ENCODE results near the gene CTNNBL1.
A peak's percentile ranks its signal among the peaks of the same experiment; 100 is the strongest.
"Not testable (repeated sequence)": the region's sequence is repeated elsewhere in the genome, so short reads cannot be mapped to it uniquely, and the experiment has no call there.

The CTNNBL1 gene, protein sequence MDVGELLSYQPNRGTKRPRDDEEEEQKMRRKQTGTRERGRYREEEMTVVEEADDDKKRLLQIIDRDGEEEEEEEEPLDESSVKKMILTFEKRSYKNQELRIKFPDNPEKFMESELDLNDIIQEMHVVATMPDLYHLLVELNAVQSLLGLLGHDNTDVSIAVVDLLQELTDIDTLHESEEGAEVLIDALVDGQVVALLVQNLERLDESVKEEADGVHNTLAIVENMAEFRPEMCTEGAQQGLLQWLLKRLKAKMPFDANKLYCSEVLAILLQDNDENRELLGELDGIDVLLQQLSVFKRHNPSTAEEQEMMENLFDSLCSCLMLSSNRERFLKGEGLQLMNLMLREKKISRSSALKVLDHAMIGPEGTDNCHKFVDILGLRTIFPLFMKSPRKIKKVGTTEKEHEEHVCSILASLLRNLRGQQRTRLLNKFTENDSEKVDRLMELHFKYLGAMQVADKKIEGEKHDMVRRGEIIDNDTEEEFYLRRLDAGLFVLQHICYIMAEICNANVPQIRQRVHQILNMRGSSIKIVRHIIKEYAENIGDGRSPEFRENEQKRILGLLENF
- 29.9 to 47.4 reads per million in 2 donors for total RNA-seq

- peak; percentile 94 for DNase-seq
Measured at GRCh38 chr20:37693635-37694626, at the start of gene CTNNBL1. Gene CTNNBL1, plus strand, starts transcription at chr20:37694030. Its CDS starts 93 bp downstream, at chr20:37694123.

DNA sequence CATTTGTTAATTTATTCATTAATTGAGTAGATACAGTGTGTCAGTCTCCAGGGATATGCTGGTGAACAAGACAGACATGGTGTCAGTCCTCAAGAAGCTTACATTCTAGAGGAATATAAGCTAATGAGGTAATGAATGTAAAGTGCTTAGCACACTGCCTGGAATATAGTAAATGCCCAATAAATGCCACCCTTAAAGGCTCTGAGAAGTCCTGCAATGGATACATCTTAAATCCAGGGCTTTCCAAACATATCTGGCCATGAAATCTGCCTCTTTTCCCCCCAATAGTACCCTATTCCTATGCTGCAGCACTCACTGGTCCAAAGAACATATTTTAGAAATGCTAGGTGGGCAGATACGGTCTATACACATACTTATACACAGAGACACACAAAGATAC is 49.2 kb upstream of the CTNNBL1 start:
- no peak for DNase-seq

- no peak for DNase-seq
Measured at GRCh38 chr20:37647946-37648345, 45.9 kb upstream of the CTNNBL1 start.

- DNase-seq: no peak
Measured at GRCh38 chr20:37649017-37649416, 44.8 kb upstream of the CTNNBL1 start.

DNA sequence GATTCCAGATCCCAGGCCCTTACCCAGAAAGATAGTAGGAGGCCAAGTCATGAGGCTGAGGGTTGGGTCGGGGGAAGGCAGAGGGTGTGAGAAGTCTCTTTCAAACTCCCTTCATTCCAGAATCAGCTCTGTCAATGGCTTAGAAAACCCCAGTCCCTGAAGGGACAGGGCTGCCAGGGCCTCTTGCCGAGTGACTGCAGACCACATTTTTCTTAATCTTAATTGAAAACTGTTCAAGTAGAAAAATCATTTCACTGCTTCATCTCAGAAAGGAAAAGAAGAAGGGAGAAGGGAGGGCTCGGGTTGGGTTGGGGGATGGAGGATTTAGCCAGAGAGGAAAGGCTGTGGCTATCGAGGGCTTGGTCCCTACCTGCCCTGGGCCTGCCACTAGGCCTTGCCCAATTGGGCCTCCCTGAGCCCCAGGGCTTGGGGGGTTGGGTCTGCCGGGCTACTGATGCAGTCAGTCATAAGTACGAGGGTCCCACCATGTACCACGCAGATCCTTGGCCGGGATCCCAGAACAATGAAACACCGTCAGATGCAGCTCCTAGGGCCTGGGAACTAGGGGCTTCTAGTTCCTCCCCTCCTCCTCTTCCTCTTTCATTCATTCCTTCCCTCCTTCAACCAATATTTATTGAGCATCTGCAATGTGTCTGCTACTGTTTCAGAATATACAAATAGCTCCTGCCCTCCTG is 44.0 kb upstream of the CTNNBL1 start:
- DNase-seq: no peak

DNA sequence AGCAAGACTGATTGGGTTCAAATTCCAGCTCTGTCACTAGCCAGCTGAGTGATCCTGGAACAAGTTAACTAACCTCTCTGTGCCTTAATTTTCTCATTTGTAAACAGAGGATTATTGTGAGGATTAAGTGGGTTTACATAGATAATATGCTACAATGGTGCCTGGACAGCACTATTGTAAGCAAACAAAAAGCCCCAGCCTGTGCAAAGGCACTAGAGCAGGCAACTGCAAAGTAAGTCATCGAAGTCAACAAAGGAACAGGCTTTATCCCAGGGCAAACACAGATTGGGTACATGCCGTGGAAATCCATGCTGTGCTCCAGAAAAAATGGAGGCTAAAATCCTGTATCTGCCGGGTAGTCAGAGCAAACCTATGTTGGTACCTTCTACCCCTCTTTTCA is 43.2 kb upstream of the CTNNBL1 start:
- no peak for DNase-seq

DNA sequence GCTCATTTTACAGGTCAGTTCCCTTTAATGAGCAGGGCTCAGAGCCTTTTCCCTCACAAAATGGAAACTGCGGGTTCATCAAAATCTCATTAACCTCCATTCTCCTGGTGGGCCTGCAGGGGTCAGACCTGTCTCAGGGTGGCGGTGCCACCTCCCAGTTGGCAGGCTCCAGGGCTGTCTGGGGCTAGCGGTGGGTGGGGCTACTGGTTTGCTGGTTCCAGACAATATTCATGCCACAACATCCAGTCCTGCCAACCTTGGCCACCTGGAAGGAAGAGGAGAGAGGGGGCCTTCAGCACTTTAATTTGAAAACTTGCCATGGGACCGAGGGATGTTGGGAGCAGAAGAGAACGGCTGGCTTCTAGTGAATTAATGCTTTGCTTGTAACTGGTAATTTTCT is 41.9 kb upstream of the CTNNBL1 start:
- no peak for DNase-seq

DNA sequence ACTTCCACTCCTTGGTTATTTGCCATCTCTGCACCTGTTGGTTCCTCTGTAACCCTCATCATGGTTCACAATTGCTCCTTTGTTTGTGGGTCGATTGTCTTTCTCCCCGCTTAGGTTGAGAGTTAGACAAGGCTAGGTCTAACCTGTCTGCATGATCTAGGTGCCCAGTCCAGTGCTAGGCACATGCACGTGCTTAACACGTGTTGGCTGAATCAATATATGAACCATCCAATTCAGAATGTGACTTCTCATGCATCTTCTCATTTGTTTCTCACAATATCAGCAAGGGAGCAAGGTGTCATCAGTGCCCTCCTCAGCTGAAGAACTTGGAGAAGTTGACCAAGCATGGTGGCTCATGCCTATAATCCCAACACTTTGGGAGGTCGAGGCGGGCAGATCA is 36.9 kb upstream of the CTNNBL1 start:
- DNase-seq: no peak

DNA sequence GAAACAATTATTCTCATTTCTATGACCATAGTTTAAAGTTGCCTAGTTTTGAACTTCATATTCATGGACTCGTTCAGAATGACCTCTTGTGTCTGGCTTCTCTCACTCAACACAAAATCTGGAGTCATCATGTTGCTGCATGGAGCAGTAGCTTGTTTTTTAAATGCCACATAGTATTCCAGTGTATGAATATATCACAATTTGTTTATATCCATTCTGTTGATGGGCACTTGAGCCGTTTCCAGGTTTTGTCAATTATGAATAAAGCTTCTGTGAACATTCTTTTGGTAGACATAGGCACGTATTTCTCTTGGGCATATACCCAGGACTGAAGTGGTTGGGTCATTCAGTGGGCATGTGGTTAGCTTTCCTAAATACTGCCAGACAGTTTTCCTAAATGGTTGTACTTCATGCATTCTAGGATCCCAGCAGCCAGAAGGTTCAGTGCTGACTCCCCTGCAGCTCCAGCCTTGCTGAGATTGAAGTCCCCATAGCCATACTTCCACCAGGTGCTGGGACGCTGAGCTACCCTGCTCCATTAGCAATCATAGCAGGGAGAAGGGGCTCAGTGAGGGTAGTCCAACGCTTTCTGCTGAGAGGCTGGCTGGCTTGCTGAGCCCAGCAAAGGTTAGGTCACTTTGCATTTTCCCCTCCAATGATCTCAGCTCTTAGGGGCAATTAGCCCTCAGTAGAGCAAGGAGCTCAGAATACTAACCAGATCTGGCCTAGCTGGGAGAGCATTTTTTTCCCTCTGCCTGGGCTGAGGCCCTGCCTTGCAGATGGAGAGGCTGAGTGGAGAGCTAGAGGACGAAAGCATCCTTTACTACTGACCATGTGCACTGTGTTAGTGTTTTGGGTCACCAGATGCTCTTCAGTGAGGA is 35.7 kb upstream of the CTNNBL1 start:
- DNase-seq: no peak

DNA sequence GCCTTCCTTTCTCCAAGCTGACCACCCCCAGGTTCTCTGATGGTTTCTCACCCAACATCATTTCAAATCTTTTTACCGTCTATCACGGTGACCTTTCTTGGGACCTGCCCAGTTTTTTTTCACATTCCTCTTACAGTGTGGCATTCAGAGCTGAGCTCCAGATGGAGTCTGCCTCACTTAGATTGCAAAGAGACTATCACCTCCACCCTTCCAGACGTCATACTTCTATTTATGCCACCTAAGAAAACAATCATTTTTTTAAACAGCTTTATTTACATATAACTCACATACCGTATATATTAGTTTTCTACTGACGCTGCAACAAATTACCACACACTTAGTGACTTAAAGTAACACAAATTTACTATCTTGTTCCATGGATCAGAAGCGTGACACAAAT is 32.3 kb upstream of the CTNNBL1 start:
- no peak for DNase-seq

DNA sequence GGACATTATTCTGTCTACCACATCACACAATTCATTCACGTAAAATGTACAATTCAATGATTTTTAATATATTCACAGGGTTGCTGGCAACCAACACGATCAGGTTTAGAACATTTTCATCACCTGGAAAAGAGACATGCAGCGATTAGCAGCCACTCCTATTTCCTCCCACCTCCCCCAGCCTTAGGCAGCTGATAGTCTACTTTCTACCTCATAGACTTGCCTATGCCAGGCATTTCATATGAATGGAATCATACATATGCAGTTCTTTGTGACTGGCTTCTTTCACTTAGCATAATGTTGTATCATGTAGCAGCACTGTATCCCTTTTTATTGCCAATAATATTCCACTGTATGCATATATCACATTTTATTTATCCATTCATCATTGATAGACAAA is 31.5 kb upstream of the CTNNBL1 start:
- no peak for DNase-seq

DNA sequence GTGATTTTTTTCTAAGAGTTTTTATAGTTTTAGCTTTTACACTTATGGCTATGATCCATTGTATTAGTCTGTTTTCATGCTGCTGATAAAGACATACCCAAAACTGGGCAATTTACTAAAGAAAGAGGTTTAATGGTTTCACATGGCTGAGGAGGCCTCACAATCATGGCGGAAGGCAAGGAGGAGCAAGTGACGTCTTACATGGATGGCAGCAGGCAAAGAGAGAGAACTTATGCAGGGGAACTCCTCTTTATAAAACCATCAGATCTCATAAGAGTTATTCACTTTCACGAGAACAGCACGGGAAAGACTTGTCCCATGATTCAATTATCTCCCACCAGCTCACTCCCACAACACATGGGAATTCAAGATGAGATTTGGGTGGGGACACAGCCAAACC is 29.2 kb upstream of the CTNNBL1 start:
- DNase-seq: not testable (repeated sequence)

- DNase-seq: no peak
Measured at GRCh38 chr20:37668166-37668565, 25.7 kb upstream of the CTNNBL1 start.

GRCh38 chr20:37669062-37669772 is 24.6 kb upstream of the CTNNBL1 start:
- DNase-seq: no peak

GRCh38 chr20:37669773-37670236 is 24.0 kb upstream of the CTNNBL1 start:
- DNase-seq: no peak

GRCh38 chr20:37670351-37670791 is 23.5 kb upstream of the CTNNBL1 start:
- no peak for DNase-seq

- DNase-seq: no peak
Measured at GRCh38 chr20:37672143-37672542, 21.7 kb upstream of the CTNNBL1 start.

DNA sequence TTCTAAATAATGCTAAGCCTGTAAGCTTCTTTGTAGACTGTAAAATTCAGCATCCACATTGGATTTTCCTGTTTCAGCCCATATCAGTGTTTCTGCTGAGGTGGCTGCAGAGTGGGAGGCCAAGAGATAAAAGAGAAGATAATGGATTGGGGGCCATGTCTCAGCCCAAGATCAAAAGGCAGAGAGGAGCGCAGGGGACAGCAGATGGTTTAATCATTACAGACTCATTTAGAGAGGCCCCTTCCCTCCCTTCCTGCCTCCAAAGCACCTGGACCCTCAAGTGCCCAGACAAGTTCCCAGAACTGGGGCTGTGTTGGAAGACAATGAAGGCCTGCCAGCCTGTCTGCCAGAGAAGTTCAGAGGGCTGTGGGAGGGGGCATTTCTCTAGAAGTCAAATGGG is 20.4 kb upstream of the CTNNBL1 start:
- no peak for DNase-seq

GRCh38 chr20:37676440-37676839 is 17.4 kb upstream of the CTNNBL1 start:
- DNase-seq: no peak

- DNase-seq: no peak
Measured at GRCh38 chr20:37677969-37678861, 15.6 kb upstream of the CTNNBL1 start.
